Stimulated activated naive B cell treated with anti-CD40 and anti-IgM and Interleukin-4, amounts not matched to agents 10 μg/mL and 1 μg/mL and 100 μg/mL, for 72 hours (primary cell): ENCODE measurements around the gene EPB41L3.
"Not testable (repeated sequence)": the region's sequence is repeated elsewhere in the genome, so short reads cannot be mapped to it uniquely, and the experiment has no call there.

Source experiments
- ATAC-seq, 2 donors: fragments of 150-1000 bp; cut with Tn5 transposase; replicated peaks; 2 replicates each; pipeline ENCODE4 v1.10.0; 2021; ENCODE audit warnings: moderate library complexity in 1 of 2
- DNase-seq: peaks from one replicate; pipeline ENCODE4 v3.0.0; 2021
- H3K27ac Mint-ChIP-seq: one replicate; pipeline ENCODE4 v1.8.0; 2022; ENCODE audit warnings: mild to moderate bottlenecking, mixed read lengths
- H3K27me3 Mint-ChIP-seq, 2 donors: one replicate each; pipeline ENCODE4 v1.8.0; 2022; ENCODE audit warnings: mixed read lengths in 2 of 2
- H3K36me3 Mint-ChIP-seq, 2 donors: one replicate each; pipeline ENCODE4 v1.8.0; 2022; ENCODE audit warnings: mixed read lengths in 2 of 2, mild to moderate bottlenecking in 1 of 2
- H3K4me1 Mint-ChIP-seq, 2 donors: one replicate each; pipeline ENCODE4 v1.8.0; 2022; ENCODE audit warnings: mixed read lengths in 2 of 2, mild to moderate bottlenecking in 1 of 2
- H3K4me3 Mint-ChIP-seq, 2 donors: one replicate each; pipeline ENCODE4 v1.8.0; 2022; ENCODE audit warnings: mild to moderate bottlenecking in 2 of 2, mixed read lengths in 2 of 2, moderate library complexity in 1 of 2
- H3K9me3 Mint-ChIP-seq, 2 donors: one replicate each; pipeline ENCODE4 v1.8.0; 2022; ENCODE audit warnings: mixed read lengths in 2 of 2, mild to moderate bottlenecking in 1 of 2

Gene EPB41L3

DNA sequence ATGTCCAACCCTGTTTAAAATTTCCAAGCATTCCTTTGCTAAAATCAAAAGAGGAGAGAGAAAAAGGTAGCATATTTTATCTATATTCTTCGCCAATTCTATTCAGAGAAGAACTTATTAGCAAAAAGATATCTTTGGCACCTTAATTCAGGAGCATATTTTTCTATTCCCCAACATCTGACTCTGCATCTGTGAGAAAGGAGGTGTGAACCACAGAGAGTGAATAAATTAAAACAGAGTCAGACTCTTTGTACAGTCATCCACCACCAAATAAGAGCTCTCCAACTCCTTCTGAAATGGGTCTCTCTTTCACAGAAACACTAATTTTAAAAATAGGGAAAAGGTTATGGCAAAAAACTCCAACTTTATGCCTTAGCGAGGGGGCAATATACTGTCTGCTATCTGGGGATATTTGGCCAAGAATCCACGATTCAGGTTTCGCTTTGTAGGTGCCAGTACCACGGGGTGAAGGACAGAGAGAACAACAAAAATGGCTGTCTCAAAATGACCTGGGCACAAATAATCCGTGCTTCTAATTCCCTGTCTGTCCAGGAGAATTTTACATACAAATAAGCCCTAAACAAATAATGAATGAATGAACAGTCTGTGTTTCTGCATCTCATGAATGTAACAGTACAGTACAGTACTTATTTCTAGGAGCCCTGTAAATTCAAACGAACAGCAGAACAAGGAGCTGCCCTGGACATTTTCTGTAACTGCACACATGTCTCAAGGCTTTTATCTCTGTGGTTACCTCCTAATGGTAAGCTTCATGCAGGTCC is 43.4 kb downstream of the EPB41L3 start:
- H3K27ac Mint-ChIP-seq = no peak overlapping the region

DNA sequence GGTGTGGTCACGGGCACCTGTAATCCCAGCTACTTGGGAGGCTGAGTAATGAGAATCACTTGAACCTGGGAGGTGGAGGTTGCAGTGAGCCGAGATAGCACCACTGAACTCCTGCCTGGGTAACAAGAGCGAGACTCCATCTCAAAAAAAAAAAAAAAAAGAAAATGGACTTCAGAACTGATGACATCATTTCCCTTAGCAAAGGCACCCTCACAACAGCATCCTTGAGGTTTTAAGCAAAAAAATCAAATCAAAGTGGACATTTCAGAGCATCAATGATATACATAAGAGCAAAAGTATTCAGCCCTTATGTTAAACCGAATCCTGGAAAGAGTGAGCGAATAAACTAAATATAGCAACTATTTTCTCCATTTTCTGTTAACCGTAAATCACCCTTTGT is 45.3 kb downstream of the EPB41L3 start:
- H3K36me3 Mint-ChIP-seq = no peaks in the 10 kb centered on the region
- H3K27ac Mint-ChIP-seq = no peak overlapping the region
- H3K27me3 Mint-ChIP-seq = peaks cover 5 to 6% of the 10 kb centered on the region in 2 donors
- DNase-seq (no peak), ATAC-seq (no peak)
- H3K9me3 Mint-ChIP-seq = no peaks in the 10 kb centered on the region
- no peaks in the 10 kb centered on the region for H3K4me1 Mint-ChIP-seq
- H3K4me3 Mint-ChIP-seq = no peak overlapping the region

More for the DNA sequence above, 43.4 kb downstream of the EPB41L3 start:
- Mint-ChIP-seq H3K4me3 (no peak overlapping the region), H3K9me3 (no peaks in the 10 kb centered on the region), H3K4me1 (no peaks in the 10 kb centered on the region), H3K27me3 (peaks cover 5 to 9% of the 10 kb centered on the region in 2 donors), H3K36me3 (no peaks in the 10 kb centered on the region)
- ATAC-seq (no peak), DNase-seq (no peak)

DNA sequence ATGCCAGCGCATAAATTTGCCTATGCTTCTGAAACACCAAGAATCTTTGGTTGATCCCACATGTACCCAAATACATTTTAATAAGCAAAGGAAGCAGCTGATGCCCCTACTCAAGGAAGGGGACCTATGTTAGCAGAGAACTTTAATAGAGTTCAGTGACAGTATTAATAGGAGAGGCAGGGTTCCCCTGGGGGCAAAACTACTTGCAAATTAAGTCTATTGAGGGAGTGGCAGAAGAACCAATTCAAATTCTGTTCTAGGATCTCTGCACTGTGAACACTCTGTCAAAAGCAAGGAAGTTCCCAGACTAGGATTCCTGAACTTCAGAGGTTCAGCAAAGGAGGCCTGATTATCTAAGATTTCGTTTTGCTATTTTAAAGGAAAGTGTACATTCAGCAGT is 47.5 kb downstream of the EPB41L3 start:
- no peak overlapping the region for H3K27ac Mint-ChIP-seq
- H3K36me3 Mint-ChIP-seq = no peaks in the 10 kb centered on the region
- peaks cover 0 to 6% of the 10 kb centered on the region in 2 donors for H3K27me3 Mint-ChIP-seq

DNA sequence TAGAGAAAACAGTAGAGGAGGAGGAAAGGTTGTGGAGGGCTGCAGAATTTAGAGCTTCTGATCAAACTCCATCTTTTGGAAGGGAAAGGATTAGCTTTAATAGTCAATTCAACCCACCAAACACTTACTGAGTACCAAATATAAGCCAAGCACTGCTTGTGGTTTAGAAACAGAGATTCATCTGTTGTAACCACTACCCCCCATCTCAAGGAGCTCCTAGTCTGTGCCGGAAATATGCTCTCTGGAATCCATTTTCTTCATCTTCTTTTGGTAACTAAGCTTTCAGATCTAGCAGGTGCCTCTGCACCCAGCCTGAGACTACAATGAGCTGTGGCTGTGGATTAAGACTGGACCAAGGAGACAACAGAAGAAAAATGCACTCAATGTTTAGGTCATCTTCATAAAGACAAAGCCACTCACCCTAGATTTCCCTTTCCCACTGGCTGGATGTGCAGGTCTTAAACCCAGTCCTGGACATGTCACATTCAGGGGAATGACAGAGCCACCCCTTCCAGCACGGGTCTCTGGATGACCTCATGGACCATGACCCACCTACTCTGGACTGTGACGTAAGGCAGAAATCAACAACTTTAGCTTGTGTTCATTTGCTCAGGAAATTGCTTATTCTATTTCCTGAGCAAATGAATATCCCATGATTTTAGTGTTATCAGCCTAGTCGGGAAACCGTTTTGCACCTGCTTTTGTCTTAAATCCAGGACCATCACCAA is 52.9 kb downstream of the EPB41L3 start:
- no peaks in the 10 kb centered on the region for H3K4me1 Mint-ChIP-seq
- ATAC-seq (no peak), DNase-seq (no peak)
- H3K27me3 Mint-ChIP-seq = no peaks in the 10 kb centered on the region
- H3K27ac Mint-ChIP-seq = no peak overlapping the region
- peaks cover 3 to 7% of the 10 kb centered on the region in 2 donors for H3K9me3 Mint-ChIP-seq
- no peak overlapping the region for H3K4me3 Mint-ChIP-seq
- H3K36me3 Mint-ChIP-seq = no peaks in the 10 kb centered on the region

More for the DNA sequence above, 47.5 kb downstream of the EPB41L3 start:
- H3K4me1 Mint-ChIP-seq = no peaks in the 10 kb centered on the region
- DNase-seq (no peak), ATAC-seq (no peak)
- no peaks in the 10 kb centered on the region for H3K9me3 Mint-ChIP-seq
- H3K4me3 Mint-ChIP-seq = no peak overlapping the region

DNA sequence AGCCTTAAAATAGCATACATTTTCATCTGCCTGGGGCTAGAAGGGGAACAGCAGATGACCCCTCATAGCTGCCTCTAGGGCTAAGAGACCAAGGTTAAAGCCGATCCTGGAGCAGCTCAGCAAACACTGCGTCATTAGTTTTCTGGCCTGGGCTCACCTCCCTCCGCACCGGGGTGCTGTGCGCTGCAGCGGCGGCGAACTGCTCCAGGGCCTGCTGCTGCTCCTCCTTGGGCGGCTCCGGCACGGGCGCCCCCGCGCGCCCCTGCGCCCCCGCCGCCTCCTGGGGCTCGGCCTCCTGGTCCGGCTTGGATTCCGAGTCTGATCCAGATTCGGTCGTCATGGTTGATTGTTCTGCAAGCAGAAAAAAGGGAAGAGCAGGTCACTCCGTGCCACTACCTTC is 55.0 kb downstream of the EPB41L3 start:
- DNase-seq (no peak), ATAC-seq (no peak)
- Mint-ChIP-seq H3K4me1 (no peaks in the 10 kb centered on the region), H3K4me3 (no peak overlapping the region), H3K27me3 (peaks cover 0 to under 1% of the 10 kb centered on the region in 2 donors), H3K9me3 (peaks cover 9 to 12% of the 10 kb centered on the region in 2 donors), H3K27ac (no peak overlapping the region), H3K36me3 (no peaks in the 10 kb centered on the region)

DNA sequence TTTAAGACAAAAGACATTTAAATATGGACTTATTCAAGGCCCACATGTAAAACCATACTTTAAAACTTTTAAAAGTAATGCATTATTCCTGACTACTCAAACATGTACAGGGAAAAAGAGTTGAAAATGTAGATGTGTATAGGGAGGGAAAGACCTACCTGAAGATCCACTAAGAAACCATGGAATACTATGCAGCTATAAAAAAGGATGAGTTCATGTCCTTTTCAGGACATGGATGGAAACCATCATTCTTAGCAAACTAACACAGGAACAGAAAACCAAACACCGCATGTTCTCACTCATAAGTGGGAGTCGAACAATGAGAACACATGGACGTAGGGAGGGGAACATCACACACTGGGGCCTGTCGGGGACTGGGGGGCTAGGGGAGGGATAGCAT is 55.8 kb downstream of the EPB41L3 start:
- H3K4me1 Mint-ChIP-seq, H3K4me3 Mint-ChIP-seq, H3K27ac Mint-ChIP-seq, H3K27me3 Mint-ChIP-seq, ATAC-seq, DNase-seq, H3K36me3 Mint-ChIP-seq: not testable (repeated sequence)
- peaks cover 9 to 12% of the 10 kb centered on the region in 2 donors for H3K9me3 Mint-ChIP-seq

- DNase-seq = no peak
- no peaks in the 10 kb centered on the region for H3K4me1 Mint-ChIP-seq
These were observed 59.3 kb downstream of the EPB41L3 start for GRCh38 chr18:5484526-5484925.

DNA sequence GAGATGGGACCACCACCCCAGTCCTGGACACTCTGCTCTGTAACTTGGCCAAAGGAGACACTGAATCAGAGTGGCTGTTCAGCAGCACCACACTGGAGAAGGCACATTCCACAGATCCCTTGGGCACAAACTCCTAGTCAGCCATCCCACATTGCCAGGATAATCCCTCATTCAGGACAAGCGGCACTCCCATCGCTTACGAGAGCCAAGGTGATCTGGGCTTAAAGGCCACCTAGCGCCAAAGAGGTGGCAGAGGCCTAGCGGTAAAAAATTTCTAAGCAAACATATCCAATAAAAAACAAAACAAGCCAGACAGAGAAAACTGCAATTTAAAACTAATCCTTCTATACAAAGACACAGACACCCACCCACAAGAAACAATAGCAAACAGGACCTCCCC is 62.2 kb downstream of the EPB41L3 start:
- Mint-ChIP-seq H3K4me3 (no peak overlapping the region), H3K36me3 (no peaks in the 10 kb centered on the region), H3K27ac (no peak overlapping the region), H3K27me3 (peaks cover 12 to 16% of the 10 kb centered on the region in 2 donors), H3K4me1 (no peaks in the 10 kb centered on the region), H3K9me3 (peaks cover 11 to 15% of the 10 kb centered on the region in 2 donors)
- ATAC-seq = no peak
- no peak for DNase-seq

More at GRCh38 chr18:5484526-5484925, 59.3 kb downstream of the EPB41L3 start:
- Mint-ChIP-seq H3K4me3 (no peak overlapping the region), H3K27me3 (peaks cover 7 to 16% of the 10 kb centered on the region in 2 donors), H3K9me3 (peaks cover 18 to 19% of the 10 kb centered on the region in 2 donors), H3K36me3 (no peaks in the 10 kb centered on the region), H3K27ac (no peak overlapping the region)
- no peak for ATAC-seq

DNA sequence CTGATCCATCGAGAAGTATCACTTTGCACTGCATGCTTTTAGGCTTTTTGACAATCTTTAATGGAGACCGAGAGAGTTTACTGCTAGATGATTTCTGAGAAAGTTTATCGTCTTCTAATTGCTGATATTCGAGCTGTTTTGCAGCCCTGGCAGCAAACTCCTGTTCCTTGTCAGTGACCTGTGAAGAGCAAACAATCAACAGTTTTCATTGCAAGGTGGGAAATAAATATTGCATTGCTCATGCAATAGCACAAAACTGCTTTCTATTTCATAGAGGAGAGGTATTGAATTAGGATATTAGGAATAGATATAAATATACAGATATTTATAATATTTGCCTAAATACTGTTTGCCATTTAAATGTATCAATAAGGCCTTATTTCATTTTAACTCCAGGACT is 65.5 kb downstream of the EPB41L3 start:
- Mint-ChIP-seq H3K27me3 (peaks cover 10 to 16% of the 10 kb centered on the region in 2 donors), H3K4me1 (no peaks in the 10 kb centered on the region), H3K4me3 (no peak overlapping the region), H3K36me3 (no peaks in the 10 kb centered on the region), H3K9me3 (peaks cover 6 to 9% of the 10 kb centered on the region in 2 donors), H3K27ac (no peak overlapping the region)
- ATAC-seq (no peak), DNase-seq (no peak)

- no peak for DNase-seq
- peaks cover 8 to 14% of the 10 kb centered on the region in 2 donors for H3K27me3 Mint-ChIP-seq
- ATAC-seq = no peak
- H3K4me1 Mint-ChIP-seq = no peaks in the 10 kb centered on the region
- no peak overlapping the region for H3K4me3 Mint-ChIP-seq
- H3K36me3 Mint-ChIP-seq = no peaks in the 10 kb centered on the region
- no peak overlapping the region for H3K27ac Mint-ChIP-seq
- peaks cover 3 to 5% of the 10 kb centered on the region in 2 donors for H3K9me3 Mint-ChIP-seq
These were observed 66.6 kb downstream of the EPB41L3 start for GRCh38 chr18:5476961-5477800.

- DNase-seq = no peak
- H3K27ac Mint-ChIP-seq = no peak overlapping the region
- ATAC-seq = no peak
- H3K36me3 Mint-ChIP-seq = no peaks in the 10 kb centered on the region
- no peaks in the 10 kb centered on the region for H3K9me3 Mint-ChIP-seq
- no peaks in the 10 kb centered on the region for H3K4me1 Mint-ChIP-seq
- peaks cover 0 to 18% of the 10 kb centered on the region in 2 donors for H3K27me3 Mint-ChIP-seq
- H3K4me3 Mint-ChIP-seq = no peak overlapping the region
These were observed 68.5 kb downstream of the EPB41L3 start for GRCh38 chr18:5475267-5475666.

DNA sequence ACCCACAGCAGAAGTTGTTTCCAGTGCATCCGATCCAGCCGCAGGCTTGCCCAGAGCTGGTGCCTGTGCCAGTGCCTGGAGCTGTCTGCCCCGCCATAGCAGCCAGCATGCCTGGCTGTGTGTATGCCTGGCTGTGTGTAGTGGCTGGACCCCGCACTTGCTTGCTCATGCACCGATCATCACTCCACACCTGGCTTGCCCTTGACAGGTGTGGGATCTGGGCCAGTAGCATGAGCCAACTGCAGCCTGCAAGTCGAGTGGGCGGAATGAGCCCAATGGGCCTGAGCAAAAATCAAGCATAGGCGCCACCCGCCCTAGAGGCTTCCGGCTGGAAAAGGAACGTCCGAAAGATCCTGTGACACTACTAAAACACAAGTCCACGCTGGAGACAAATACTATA is 74.5 kb downstream of the EPB41L3 start:
- Mint-ChIP-seq H3K27ac (no peak overlapping the region), H3K9me3 (no peaks in the 10 kb centered on the region), H3K36me3 (no peaks in the 10 kb centered on the region), H3K27me3 (peaks cover 4 to 8% of the 10 kb centered on the region in 2 donors), H3K4me3 (no peak overlapping the region), H3K4me1 (no peaks in the 10 kb centered on the region)
- DNase-seq (no peak), ATAC-seq (no peak)

- ATAC-seq = no peak
- H3K4me1 Mint-ChIP-seq = no peaks in the 10 kb centered on the region
- H3K9me3 Mint-ChIP-seq = no peaks in the 10 kb centered on the region
- H3K36me3 Mint-ChIP-seq = no peaks in the 10 kb centered on the region
- no peak for DNase-seq
- H3K27me3 Mint-ChIP-seq = peaks cover 6 to 7% of the 10 kb centered on the region in 2 donors
- H3K4me3 Mint-ChIP-seq = no peak overlapping the region
- no peak overlapping the region for H3K27ac Mint-ChIP-seq
These were observed 75.4 kb downstream of the EPB41L3 start for GRCh38 chr18:5468394-5468793.

DNA sequence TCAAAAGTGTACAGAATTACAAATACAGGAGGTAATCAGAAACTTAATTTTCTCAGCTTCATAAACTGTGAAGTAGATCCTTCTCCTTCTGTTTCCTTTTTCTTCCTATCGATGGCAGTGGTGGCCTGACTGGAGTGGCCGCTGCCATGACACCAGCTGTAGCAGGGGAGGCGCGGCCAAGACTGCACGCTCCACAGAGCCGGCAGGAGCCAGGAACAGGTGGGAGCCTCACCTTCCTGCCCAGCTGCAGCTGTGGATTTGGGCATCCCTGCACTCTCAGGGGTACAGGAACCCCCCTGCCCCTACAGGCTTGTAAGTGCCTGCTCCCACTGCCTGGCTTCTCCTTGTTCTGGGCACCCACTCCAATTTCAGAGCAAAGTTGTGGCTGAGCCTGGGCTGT is 76.1 kb downstream of the EPB41L3 start:
- no peak overlapping the region for H3K4me3 Mint-ChIP-seq
- H3K27me3 Mint-ChIP-seq = peaks cover 4 to 7% of the 10 kb centered on the region in 2 donors
- H3K36me3 Mint-ChIP-seq = no peaks in the 10 kb centered on the region
- no peaks in the 10 kb centered on the region for H3K9me3 Mint-ChIP-seq
- no peak overlapping the region for H3K27ac Mint-ChIP-seq
- DNase-seq = no peak
- ATAC-seq = no peak
- no peaks in the 10 kb centered on the region for H3K4me1 Mint-ChIP-seq
